HepG2 (cell line): ENCODE data around the gene SRCAP. TPM values are rescaled to one million over a fixed set of nuclear protein-coding genes. Genes with fewer than 3 reads are reported as not detected.

Source experiments
- ARID2 ChIP-seq: sonication (generic); formaldehyde crosslinking; IDR thresholded peaks from 2 replicates; pipeline ENCODE4 v1.8.1; 2022; ENCODE audit warnings: mild to moderate bottlenecking, missing genetic modification reagents, borderline replicate concordance
- CCAR2 ChIP-seq: fragments of 200-400 bp; formaldehyde crosslinking; optimal IDR thresholded peaks from 2 replicates; pipeline ENCODE3; 2018; ENCODE audit warnings: low read depth, mild to moderate bottlenecking, low read length, moderate library complexity
- JUN ChIP-seq: sonication (generic); formaldehyde crosslinking; IDR thresholded peaks from 2 replicates; pipeline ENCODE4 v1.4.0; 2020; ENCODE audit warnings: mild to moderate bottlenecking, missing genetic modification reagents
- MAFF ChIP-seq: IDR thresholded peaks from 2 replicates; pipeline ENCODE4 v1.6.1; 2011; ENCODE audit warnings: low read depth, low read length, improper control_type of control experiment
- MBNL3 ChIP-seq: fragments of 250-450 bp; sonication (Bioruptor Pico); conservative IDR thresholded peaks from 2 replicates; pipeline ENCODE4 v1.8.0; 2022; ENCODE audit warnings: mild to moderate bottlenecking, inconsistent platforms
- MED13 ChIP-seq: sonication (generic); formaldehyde crosslinking; IDR thresholded peaks from 2 replicates; pipeline ENCODE4 v1.5.0; 2020; ENCODE audit warnings: missing genetic modification reagents
- ONECUT2 ChIP-seq: sonication (generic); formaldehyde crosslinking; IDR thresholded peaks from 2 replicates; pipeline ENCODE4 v1.4.0; 2020; ENCODE audit warnings: missing genetic modification reagents
- RBAK ChIP-seq: sonication (generic); formaldehyde crosslinking; IDR thresholded peaks from 2 replicates; pipeline ENCODE4 v1.5.1; 2020; ENCODE audit warnings: mild to moderate bottlenecking, missing genetic modification reagents
- ZNF432 ChIP-seq: sonication (generic); formaldehyde crosslinking; IDR thresholded peaks from 2 replicates; pipeline ENCODE4 v1.5.0; 2020; ENCODE audit warnings: missing genetic modification reagents, mild to moderate bottlenecking, borderline replicate concordance
- ZNF777 ChIP-seq: sonication (generic); formaldehyde crosslinking; IDR thresholded peaks from 2 replicates; pipeline ENCODE4 v1.4.0; 2020; ENCODE audit warnings: missing genetic modification reagents
- polyA plus RNA-seq, 8 experiments: library from polyadenylated mRNA; depleted of rRNA in 3 of 8; stranded (reverse) in 7 of 8; unstranded in 1 of 8; fragments of >200 nt; fragmentation: Illumina TruSeq in 4 of 8; extraction: Trizol in 4 of 8; gene quantifications; 2 replicates each; pipeline versions ENCODE4 v1.2.1 to v1.2.3, GENCODE V29; 2011 to 2016; ENCODE audit warnings: low read depth in 4 of 8, missing spikeins in 1 of 8, mixed read lengths in 1 of 8; ENCODE audit not compliant: insufficient read depth in 1 of 8
- total RNA-seq, 5 experiments: library from RNA; depleted of rRNA; stranded (reverse); fragments of >200 nt; fragmentation: Illumina TruSeq; extraction: Trizol; gene quantifications; 2 replicates each; pipeline ENCODE4 v1.2.3, GENCODE V29; 2016; ENCODE audit warnings: low read depth in 1 of 5
- TF ChIP-seq, protein P1 (sequence below): sonication (generic); formaldehyde crosslinking; conservative IDR thresholded peaks from 2 replicates; pipeline ENCODE4 v1.4.0; 2020; ENCODE audit warnings: mild to moderate bottlenecking, missing genetic modification reagents, moderate library complexity
- TF ChIP-seq, protein P2 (sequence below): sonication (generic); formaldehyde crosslinking; IDR thresholded peaks from 2 replicates; pipeline ENCODE4 v1.5.0; 2020; ENCODE audit warnings: missing genetic modification reagents
- TF ChIP-seq, protein P3 (sequence below): sonication (generic); formaldehyde crosslinking; IDR thresholded peaks from 2 replicates; pipeline ENCODE4 v1.4.0; 2020; ENCODE audit warnings: missing genetic modification reagents, borderline replicate concordance
- TF ChIP-seq, protein P4 (sequence below): sonication (generic); formaldehyde crosslinking; conservative IDR thresholded peaks from 2 replicates; pipeline ENCODE4 v1.8.1; 2023; ENCODE audit warnings: missing genetic modification reagents
- TF ChIP-seq, protein P5 (sequence below): sonication (generic); formaldehyde crosslinking; IDR thresholded peaks from 2 replicates; pipeline ENCODE4 v1.4.0; 2020; ENCODE audit warnings: missing genetic modification reagents, low read depth, mild to moderate bottlenecking, borderline replicate concordance

Gene SRCAP
- total and polyA plus RNA-seq, 2 of the 13 experiments (the other 11 are each of a cell fraction or from before 2014, with no cell fraction given): 4.9 to 9.0 TPM

DNA sequence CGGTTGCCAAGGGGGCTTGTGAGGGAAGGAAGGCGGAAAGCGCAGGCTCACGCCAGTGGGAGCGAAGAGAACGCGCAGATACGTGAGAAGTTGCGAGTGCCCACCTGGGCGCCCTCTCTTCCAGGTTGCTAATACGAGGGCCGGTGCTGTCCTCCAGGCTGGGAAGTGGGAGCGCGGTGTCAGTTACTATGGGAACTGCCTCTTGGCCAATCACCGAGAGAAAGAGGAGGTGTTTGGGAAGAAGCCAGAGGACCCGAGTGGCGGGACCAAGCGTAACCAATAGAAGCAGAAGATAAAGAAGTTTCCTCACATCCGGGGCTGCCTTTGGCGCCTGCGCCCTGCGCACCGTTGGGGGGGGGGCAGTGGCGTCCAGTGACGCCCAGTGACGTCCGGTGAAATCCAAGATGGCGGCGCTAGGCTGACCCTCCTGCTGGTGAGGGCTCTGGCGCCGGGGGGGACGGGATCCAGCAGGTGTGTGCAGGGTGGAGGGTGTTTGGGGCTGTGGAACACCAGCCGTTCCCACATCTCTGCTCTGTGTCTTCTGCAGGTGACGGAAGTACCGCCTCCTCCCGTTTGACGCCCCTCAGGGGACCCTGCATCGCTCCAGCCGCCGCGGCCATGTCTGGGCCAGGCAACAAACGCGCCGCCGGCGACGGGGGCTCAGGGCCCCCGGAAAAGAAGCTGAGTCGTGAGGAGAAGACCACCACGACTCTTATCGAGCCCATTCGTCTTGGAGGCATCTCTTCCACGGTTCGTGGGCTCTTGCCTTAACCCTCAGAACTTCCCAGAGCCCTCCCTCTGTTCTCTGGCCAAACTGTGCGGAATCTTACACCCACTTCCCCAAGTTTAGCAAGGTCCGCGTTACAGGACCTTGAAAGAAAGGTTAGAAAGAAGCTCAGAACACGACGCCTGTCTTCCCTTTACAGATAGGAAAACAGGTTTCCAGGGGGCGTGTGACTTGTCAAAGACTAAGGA is 63.2 kb downstream of the SRCAP start, which contains the start of the genes CFAP119 and RNF40 (continued):
- TF ChIP-seq, protein P1, sequence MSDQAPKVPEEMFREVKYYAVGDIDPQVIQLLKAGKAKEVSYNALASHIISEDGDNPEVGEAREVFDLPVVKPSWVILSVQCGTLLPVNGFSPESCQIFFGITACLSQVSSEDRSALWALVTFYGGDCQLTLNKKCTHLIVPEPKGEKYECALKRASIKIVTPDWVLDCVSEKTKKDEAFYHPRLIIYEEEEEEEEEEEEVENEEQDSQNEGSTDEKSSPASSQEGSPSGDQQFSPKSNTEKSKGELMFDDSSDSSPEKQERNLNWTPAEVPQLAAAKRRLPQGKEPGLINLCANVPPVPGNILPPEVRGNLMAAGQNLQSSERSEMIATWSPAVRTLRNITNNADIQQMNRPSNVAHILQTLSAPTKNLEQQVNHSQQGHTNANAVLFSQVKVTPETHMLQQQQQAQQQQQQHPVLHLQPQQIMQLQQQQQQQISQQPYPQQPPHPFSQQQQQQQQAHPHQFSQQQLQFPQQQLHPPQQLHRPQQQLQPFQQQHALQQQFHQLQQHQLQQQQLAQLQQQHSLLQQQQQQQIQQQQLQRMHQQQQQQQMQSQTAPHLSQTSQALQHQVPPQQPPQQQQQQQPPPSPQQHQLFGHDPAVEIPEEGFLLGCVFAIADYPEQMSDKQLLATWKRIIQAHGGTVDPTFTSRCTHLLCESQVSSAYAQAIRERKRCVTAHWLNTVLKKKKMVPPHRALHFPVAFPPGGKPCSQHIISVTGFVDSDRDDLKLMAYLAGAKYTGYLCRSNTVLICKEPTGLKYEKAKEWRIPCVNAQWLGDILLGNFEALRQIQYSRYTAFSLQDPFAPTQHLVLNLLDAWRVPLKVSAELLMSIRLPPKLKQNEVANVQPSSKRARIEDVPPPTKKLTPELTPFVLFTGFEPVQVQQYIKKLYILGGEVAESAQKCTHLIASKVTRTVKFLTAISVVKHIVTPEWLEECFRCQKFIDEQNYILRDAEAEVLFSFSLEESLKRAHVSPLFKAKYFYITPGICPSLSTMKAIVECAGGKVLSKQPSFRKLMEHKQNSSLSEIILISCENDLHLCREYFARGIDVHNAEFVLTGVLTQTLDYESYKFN (CRISPR knock-in tag): no peak; the same call in none of the 2 replicates
- TF ChIP-seq JUN (CRISPR knock-in tag) (peak; percentile 58; the same call in 1 of the 2 replicates), ONECUT2 (CRISPR knock-in tag) (no peak), ARID2 (CRISPR knock-in tag) (peak; percentile 32; the same call in 1 of the 2 replicates), ZNF432 (CRISPR knock-in tag) (no peak), MBNL3 (no peak), MED13 (CRISPR knock-in tag) (peak; percentile 73; the same call in 1 of the 2 replicates), RBAK (CRISPR knock-in tag) (no peak), ZNF777 (no peak), CCAR2 (no peak), MAFF (no peak)
- TF ChIP-seq, protein P2, sequence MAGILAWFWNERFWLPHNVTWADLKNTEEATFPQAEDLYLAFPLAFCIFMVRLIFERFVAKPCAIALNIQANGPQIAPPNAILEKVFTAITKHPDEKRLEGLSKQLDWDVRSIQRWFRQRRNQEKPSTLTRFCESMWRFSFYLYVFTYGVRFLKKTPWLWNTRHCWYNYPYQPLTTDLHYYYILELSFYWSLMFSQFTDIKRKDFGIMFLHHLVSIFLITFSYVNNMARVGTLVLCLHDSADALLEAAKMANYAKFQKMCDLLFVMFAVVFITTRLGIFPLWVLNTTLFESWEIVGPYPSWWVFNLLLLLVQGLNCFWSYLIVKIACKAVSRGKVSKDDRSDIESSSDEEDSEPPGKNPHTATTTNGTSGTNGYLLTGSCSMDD (CRISPR knock-in tag): no peak
- TF ChIP-seq, protein P3, sequence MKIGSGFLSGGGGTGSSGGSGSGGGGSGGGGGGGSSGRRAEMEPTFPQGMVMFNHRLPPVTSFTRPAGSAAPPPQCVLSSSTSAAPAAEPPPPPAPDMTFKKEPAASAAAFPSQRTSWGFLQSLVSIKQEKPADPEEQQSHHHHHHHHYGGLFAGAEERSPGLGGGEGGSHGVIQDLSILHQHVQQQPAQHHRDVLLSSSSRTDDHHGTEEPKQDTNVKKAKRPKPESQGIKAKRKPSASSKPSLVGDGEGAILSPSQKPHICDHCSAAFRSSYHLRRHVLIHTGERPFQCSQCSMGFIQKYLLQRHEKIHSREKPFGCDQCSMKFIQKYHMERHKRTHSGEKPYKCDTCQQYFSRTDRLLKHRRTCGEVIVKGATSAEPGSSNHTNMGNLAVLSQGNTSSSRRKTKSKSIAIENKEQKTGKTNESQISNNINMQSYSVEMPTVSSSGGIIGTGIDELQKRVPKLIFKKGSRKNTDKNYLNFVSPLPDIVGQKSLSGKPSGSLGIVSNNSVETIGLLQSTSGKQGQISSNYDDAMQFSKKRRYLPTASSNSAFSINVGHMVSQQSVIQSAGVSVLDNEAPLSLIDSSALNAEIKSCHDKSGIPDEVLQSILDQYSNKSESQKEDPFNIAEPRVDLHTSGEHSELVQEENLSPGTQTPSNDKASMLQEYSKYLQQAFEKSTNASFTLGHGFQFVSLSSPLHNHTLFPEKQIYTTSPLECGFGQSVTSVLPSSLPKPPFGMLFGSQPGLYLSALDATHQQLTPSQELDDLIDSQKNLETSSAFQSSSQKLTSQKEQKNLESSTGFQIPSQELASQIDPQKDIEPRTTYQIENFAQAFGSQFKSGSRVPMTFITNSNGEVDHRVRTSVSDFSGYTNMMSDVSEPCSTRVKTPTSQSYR (CRISPR knock-in tag): peak; percentile 86; the same call in 1 of the 2 replicates
- TF ChIP-seq, protein P4, sequence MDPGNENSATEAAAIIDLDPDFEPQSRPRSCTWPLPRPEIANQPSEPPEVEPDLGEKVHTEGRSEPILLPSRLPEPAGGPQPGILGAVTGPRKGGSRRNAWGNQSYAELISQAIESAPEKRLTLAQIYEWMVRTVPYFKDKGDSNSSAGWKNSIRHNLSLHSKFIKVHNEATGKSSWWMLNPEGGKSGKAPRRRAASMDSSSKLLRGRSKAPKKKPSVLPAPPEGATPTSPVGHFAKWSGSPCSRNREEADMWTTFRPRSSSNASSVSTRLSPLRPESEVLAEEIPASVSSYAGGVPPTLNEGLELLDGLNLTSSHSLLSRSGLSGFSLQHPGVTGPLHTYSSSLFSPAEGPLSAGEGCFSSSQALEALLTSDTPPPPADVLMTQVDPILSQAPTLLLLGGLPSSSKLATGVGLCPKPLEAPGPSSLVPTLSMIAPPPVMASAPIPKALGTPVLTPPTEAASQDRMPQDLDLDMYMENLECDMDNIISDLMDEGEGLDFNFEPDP (CRISPR knock-in tag): no peak
- TF ChIP-seq, protein P5, sequence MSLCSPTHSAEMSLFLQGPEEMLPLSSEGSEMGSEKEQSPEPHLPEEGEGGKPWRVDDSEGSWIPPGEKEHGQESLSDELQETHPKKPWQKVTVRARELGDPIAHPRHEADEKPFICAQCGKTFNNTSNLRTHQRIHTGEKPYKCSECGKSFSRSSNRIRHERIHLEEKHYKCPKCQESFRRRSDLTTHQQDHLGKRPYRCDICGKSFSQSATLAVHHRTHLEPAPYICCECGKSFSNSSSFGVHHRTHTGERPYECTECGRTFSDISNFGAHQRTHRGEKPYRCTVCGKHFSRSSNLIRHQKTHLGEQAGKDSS: no peak
